NCI-H2196 (cell line): Measurements from ENCODE around the gene L3MBTL4.
"Not testable (repeated sequence)": the region's sequence is repeated elsewhere in the genome, so short reads cannot be mapped to it uniquely, and the experiment has no call there.

ENCODE experiments used
- DNase-seq: peaks from one replicate; lab custom pipeline; 2025; ENCODE audit not compliant: unreplicated experiment; lab: John Stamatoyannopoulos, UW

The L3MBTL4 gene

GRCh38 chr18:6406910-6407470 is 7.7 kb downstream of the L3MBTL4 start:
- DNase-seq: no peak

GRCh38 chr18:6406075-6406909 is 8.4 kb downstream of the L3MBTL4 start:
- no peak for DNase-seq

- DNase-seq: no peak
Measured at GRCh38 chr18:6405237-6406074, 9.3 kb downstream of the L3MBTL4 start.

GRCh38 chr18:6404834-6405233 is 9.9 kb downstream of the L3MBTL4 start:
- DNase-seq: no peak

- DNase-seq: no peak
Measured at GRCh38 chr18:6401687-6402086, 13.0 kb downstream of the L3MBTL4 start.

GRCh38 chr18:6399776-6400175 is 14.9 kb downstream of the L3MBTL4 start:
- no peak for DNase-seq

GRCh38 chr18:6397931-6398566 is 16.7 kb downstream of the L3MBTL4 start:
- DNase-seq: no peak

- DNase-seq: no peak
Measured at GRCh38 chr18:6396847-6397246, 17.9 kb downstream of the L3MBTL4 start.

- DNase-seq: no peak
Measured at GRCh38 chr18:6396276-6396675, 18.4 kb downstream of the L3MBTL4 start.

GRCh38 chr18:6389005-6389404 is 25.7 kb downstream of the L3MBTL4 start:
- DNase-seq: no peak

GRCh38 chr18:6382963-6383362 is 31.7 kb downstream of the L3MBTL4 start:
- no peak for DNase-seq

GRCh38 chr18:6377473-6377872 is 37.2 kb downstream of the L3MBTL4 start:
- not testable (repeated sequence) for DNase-seq

- DNase-seq: no peak
Measured at GRCh38 chr18:6376433-6377229, 38.1 kb downstream of the L3MBTL4 start.

GRCh38 chr18:6374935-6375529 is 39.7 kb downstream of the L3MBTL4 start:
- no peak for DNase-seq

- DNase-seq: no peak
Measured at GRCh38 chr18:6374340-6374739, 40.4 kb downstream of the L3MBTL4 start.

GRCh38 chr18:6373187-6373586 is 41.5 kb downstream of the L3MBTL4 start:
- no peak for DNase-seq

- peak; percentile 24 for DNase-seq
Measured at GRCh38 chr18:6370886-6371635, 43.6 kb downstream of the L3MBTL4 start.

- DNase-seq: no peak
Measured at GRCh38 chr18:6370410-6370809, 44.3 kb downstream of the L3MBTL4 start.

GRCh38 chr18:6368017-6368416 is 46.7 kb downstream of the L3MBTL4 start:
- no peak for DNase-seq
